ENCODE data around the gene CTNND2.
"Not testable (repeated sequence)": the region's sequence is repeated elsewhere in the genome, so short reads cannot be mapped to it uniquely, and the experiment has no call there.

Gene CTNND2

DNA sequence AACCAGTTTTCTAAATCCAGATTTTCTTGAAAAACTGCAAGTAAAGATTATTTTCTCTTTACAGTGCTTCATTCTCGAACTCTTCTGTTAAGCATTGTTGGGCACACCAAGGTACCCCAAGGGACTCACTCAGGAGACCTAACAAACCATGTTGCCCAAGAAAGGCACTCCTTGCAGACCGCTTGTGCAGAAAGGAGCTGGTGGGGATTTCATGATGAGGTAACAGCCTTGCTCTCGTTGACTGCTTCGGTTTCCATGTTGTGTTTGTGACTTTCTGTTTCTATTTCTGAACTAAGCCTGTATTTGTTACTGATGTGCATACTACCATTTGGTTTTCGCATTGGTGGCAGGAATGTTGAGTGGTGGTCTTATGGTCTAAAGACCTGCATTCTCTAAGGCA, 876.6 kb downstream of the CTNND2 start:
- DNase-seq (ENCODE audit: low read depth) = no peak

GRCh38 chr5:11026543-11026942, 877.7 kb downstream of the CTNND2 start:
- no peak for DNase-seq (ENCODE audit: low read depth)

GRCh38 chr5:11023945-11024344, 880.3 kb downstream of the CTNND2 start:
- no peak for DNase-seq (ENCODE audit: low read depth)

DNA sequence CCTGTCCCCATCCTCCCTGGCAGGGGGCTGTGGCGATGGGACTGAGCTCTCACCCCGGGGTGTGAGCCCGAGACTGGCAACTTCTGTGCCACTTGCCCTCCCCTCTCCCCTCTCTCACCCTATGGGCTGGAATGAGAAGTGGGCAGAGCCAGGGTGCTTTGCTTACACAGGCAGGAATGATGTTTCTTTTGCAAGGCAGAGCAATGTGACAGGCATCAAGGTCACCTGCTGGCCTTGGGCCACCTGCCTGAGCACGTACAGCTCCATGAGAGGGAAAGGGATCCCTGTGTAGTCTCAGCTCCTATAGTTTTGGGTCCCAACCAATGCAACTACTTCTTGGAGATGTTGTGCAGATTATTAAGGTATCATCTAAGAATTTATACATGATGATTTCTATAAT, 890.5 kb downstream of the CTNND2 start:
- no peak for DNase-seq (ENCODE audit: low read depth)

DNA sequence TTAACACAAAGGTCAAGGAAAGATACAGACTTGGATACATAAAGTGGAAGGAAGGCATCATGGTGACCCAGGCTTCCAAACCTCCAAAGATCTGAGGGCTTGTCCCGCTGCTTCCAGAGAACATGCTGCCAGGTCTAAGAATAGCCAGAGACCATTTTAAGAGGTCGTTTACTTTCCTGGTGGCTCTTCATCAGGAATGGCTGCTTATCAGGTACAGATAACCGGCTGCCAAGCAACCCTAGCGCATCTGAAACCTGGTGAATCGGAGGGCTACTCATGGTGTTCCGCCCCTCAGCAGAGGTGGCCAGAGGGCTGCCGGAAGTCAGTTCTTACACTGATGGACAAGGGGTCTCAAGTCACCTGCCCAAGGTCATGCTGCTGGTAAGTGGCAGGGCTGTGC, 892.0 kb downstream of the CTNND2 start:
- no peak for DNase-seq (ENCODE audit: low read depth)

GRCh38 chr5:11010429-11011210, 893.6 kb downstream of the CTNND2 start:
- no peak for DNase-seq (ENCODE audit: low read depth)

- DNase-seq (ENCODE audit: low read depth) = no peak
Observed at GRCh38 chr5:11009576-11009975, 894.7 kb downstream of the CTNND2 start.

GRCh38 chr5:11007269-11007870, 896.9 kb downstream of the CTNND2 start:
- no peak for DNase-seq (ENCODE audit: low read depth)

- DNase-seq (ENCODE audit: low read depth) = not testable (repeated sequence)
Observed at GRCh38 chr5:11004523-11004922, 899.7 kb downstream of the CTNND2 start.

DNA sequence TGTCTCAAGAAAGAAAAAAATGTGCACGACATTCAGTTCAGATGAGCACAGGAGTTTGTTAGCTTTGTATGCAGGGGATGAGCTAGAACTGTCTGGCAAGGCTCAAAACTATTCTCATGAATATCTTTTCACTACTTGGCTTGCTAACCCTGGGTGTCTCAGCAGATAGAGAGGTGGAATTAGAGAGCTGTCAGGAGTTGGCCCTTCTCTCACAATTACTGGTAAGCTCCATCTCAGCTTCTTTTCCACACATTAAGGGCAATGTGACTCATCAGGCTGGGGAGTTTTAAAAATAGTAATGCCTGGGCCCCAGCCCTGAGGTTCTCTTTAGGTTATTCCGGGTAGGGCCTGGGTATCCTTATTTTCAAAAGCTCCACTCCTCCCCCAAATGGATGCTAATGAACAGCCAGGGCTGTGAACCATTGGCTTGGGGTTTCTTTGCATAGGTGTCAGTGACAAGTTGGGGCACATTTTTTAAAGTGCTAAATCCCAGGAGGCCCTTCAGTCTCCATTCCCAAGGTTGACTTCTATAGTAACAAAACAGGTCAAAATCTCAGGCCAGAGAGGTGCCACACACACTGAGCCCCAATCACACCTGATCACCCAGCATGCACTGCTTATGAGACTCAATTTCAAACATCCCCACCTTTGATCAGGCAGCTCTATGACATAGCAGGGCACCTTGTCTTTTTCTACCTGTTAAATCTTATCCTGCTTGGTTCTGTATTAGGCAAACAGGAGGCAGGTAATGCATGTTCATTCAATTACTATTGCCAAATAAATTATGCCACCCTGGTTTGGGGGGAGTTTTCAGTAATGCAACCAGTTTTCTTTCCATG, 903.5 kb downstream of the CTNND2 start:
- DNase-seq (ENCODE audit: low read depth) = no peak

DNA sequence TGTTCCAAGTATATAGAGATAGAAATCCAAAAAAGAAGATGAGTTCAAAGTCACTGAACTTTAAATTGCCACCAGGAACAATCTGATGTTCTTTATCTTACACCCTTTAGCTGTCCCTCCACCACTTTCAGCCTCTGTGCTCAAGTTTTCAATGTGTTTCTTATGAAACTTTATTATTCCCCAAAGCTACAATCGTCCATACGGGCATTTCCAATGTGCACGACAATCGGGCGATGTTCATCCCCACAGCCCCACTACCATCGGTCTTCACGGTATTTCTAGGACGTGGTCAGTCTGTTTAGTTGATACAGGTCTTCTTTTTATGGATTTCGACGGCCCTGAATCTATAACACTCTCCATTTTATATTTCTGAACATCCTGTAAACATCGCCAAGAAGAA, 904.5 kb downstream of the CTNND2 start:
- DNase-seq (ENCODE audit: low read depth) = no peak

GRCh38 chr5:10995891-10996290, 908.4 kb downstream of the CTNND2 start:
- no peak for DNase-seq (ENCODE audit: low read depth)

DNA sequence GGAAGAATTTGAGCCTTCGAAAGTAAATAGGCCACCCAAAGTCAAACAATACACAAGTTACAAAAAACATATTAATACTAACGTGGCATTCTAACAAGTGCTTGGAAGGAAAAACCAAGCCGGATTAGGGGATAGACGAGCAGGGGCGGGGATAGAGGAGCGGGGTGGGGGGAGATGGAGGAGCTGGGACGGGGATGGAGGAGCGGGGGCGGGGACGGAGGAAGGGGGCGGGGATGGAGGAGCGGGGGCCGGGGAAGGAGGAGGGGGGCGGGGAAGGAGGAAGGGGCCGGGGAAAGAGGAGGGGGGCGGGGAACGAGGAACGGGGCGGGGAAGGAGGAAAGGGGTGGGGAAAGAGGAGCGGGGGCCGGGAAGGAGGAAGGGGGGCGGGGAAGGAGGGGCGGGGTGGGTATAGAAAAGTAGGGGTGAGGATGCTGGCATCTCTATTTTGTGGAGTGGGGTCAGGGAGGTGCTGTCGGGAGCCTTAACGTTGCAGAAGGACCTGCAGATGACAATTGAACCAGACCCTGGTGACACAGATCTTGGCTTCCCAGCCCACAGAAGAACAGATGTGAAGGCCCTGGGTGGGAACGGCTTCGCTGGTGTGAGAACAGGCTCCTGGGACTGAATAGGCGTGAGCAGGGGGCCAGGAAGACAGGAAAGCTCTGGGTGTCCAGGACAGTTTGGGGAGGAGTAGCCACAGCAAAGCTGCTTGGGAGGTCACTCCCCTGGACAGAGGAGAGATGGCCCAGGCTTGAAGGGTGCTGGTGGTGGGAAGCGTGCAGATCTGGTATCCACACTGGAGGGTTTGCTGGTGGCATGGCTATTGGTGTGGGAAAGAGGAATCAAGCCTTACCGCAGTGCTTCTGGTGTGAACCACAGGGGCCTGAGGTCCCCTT, 909.9 kb downstream of the CTNND2 start:
- DNase-seq (ENCODE audit: low read depth) = no peak

GRCh38 chr5:10990634-10991033, 913.6 kb downstream of the CTNND2 start:
- no peak for DNase-seq (ENCODE audit: low read depth)

GRCh38 chr5:10989577-10990263, 914.5 kb downstream of the CTNND2 start:
- DNase-seq (ENCODE audit: low read depth) = no peak

- DNase-seq (ENCODE audit: low read depth) = no peak
Observed at GRCh38 chr5:10988622-10989021, 915.6 kb downstream of the CTNND2 start.

DNA sequence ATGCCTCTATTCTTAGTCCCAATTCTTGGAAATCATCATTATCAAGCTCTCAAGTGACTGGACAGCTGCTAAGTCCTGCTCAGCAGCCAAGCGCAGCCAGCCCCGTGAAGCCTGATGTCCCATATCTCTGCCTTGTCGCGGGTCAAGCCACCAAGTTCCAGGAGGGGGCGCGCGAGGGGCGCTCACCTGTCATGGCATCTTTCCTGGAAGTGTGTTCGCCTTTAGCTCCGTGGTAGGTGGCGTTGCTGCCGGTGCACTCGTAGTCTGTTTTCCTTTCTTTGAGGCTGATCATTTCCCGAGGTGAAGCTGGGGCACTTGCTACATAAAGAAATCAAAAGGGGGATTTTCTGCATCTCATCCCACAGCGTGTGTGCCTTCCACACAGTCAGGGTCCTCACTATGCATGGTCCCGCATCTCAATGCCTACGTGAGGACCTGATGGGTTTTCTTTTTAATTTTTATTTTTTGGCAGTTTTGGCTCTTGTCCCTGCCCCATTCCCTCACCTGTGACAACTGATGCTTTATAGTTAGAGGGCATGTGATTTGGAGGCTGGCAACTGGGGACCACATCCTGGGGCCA, 916.2 kb downstream of the CTNND2 start:
- peak; percentile 24 for DNase-seq (ENCODE audit: low read depth)

GRCh38 chr5:10987276-10987924, 916.8 kb downstream of the CTNND2 start:
- DNase-seq (ENCODE audit: low read depth) = no peak

GRCh38 chr5:10985721-10986110, 918.5 kb downstream of the CTNND2 start:
- no peak for DNase-seq (ENCODE audit: low read depth)

DNA sequence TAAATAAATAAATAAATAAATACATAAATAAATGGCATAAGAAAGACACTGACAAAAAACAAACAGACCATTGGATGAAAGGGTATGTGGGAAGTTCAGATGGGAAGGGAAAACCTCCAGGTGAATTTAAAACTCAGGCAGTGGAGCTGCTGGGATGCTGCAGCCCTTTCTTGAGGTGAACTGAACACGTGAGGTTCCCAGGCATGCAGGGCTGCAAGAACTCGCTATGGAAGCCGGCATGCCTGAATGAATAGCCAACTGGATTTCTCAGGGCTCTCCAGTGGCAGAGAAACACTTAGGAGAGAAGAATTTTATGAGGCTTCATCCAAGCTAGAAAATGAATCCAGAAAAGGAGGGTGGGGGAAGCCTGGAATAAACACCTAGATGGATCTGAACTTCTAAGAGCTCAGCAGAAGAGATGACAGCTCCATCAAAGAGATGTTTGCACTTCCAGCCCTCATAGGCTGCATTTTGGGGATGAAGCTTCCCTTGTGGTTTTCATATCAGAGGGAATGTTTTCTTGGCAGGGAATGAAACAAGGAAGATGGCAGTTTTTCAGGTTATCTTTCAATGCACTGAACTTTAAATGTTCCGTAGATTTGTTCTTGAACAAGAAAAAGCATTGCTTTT, 919.0 kb downstream of the CTNND2 start:
- no peak for DNase-seq (ENCODE audit: low read depth)
